Heart left ventricle (tissue), 13 donors: ENCODE results near the gene CAD.
"Not testable (repeated sequence)": the region's sequence is repeated elsewhere in the genome, so short reads cannot be mapped to it uniquely, and the experiment has no call there.

Experiments
- POLR2A ChIP-seq, 2 donors: fragments of 450-650 bp; IDR thresholded peaks; one replicate each; pipeline ENCODE4 v1.6.1; 2017; ENCODE audit warnings: antibody characterized with exemption in 2 of 2, mild to moderate bottlenecking in 2 of 2, moderate library complexity in 2 of 2
- TF ChIP-seq, protein P1 (sequence below), 12 donors: fragments of 200-600 bp; sonication (generic) in 4 of 12; IDR thresholded peaks; one replicate each; pipeline versions ENCODE4 v1.5.0 to v1.8.0; 2018 to 2022; ENCODE audit warnings: antibody characterized with exemption in 12 of 12, mild to moderate bottlenecking in 5 of 12
- donor health status: ischemic (EF 13 %, LVEDD 7.1; RV severe dilation, severe dysfunction).
- donor health status: DM: no; HTN: yes; CAD: no.
- donor health status: DM: no; HTN: no; CAD: no.
- donor health status: ischemic (EF 25% LVEDD 6.9; RV normal size, moderate dysfunction).
- donor health status: ischemic (EF 25% LVEDD 5.7; RV mildly dilated, moderate dysfunction).
- donor health status: ischemic (EF 35%, LVEDD 5.7; RV mildly dilated, moderate dysfunction).
- donor health status: nonischemic (EF 11% LVEDD 7.7; RV severe dilation, severe dysfunction).
- donor health status: DM: yes; HTN: yes; CAD: no.
- donor health status: PGD.
- donor health status: ischemic (EF 29% LVEDD 5.4; RV normal size, mild dysfunction).
- donor health status: nonischemic (EF 23%, LVEDD 6.1; RV moderate dilation, normal function).

DNA sequence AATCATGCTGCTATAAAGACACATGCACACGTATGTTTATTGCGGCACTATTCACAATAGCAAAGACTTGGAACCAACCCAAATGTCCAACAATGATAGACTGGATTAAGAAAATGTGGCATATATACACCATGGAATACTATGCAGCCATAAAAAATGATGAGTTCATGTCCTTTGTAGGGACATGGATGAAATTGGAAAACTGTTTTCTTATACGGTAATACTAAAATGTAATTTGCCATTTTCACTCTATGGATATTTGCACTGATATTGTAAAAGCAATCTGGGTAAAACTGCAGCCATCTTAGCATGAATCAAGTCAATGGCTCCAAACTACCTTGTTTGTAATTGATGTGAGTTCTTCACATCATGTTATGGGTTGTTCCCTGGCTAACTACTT, 21.4 kb upstream of the CAD start:
- TF ChIP-seq, protein P1, sequence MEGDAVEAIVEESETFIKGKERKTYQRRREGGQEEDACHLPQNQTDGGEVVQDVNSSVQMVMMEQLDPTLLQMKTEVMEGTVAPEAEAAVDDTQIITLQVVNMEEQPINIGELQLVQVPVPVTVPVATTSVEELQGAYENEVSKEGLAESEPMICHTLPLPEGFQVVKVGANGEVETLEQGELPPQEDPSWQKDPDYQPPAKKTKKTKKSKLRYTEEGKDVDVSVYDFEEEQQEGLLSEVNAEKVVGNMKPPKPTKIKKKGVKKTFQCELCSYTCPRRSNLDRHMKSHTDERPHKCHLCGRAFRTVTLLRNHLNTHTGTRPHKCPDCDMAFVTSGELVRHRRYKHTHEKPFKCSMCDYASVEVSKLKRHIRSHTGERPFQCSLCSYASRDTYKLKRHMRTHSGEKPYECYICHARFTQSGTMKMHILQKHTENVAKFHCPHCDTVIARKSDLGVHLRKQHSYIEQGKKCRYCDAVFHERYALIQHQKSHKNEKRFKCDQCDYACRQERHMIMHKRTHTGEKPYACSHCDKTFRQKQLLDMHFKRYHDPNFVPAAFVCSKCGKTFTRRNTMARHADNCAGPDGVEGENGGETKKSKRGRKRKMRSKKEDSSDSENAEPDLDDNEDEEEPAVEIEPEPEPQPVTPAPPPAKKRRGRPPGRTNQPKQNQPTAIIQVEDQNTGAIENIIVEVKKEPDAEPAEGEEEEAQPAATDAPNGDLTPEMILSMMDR (IDR thresholded peaks at IDR 0.05), result not testable (repeated sequence)
- TF ChIP-seq POLR2A (IDR thresholded peaks at IDR 0.05), result not testable (repeated sequence)
